Measurements from ENCODE around the gene COL27A1.

COL27A1 gene

DNA sequence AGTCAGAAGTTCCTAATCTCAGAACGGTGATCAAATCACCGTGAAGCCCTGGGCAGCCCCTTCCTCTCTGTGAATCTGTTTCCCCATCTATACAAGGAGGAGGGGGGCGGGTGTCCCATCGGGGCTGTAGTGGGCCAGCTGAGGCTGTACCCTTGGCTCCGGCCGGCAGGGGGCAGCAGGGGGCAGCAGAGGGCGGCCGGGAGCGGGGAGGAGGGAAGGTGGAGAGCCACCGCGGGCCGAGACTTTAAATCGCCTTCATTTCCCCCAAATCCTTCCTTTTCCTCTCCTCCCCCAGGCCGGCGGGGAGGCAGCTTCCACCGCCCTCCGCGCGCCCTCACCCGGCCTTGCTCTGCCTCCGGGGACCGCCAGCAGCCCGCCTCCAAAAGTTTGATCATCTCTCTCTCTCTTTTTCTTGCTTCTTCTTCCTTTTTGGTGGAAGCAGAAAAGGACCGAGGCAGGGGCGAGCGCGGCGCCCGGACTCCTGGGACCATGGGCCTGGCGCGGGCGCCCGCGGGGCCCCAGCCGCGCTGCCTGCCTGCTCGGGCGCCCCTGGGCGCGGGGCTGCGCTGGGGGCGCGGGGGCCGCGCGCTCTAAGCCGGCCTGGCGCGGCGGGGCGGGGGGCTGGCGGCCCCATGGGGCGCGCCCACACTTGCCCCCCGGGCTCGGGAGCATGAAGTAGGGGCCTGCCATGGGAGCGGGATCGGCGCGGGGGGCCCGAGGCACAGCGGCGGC, at the start of gene COL27A1:
COL27A1 (plus strand) TSS at position 275 of the 732 bp plus-strand sequence; CDS start at position 689, 414 bp downstream.
- peak within 1 kb of the TSS; percentile 73 for H3K4me3 ChIP-seq (ENCODE audit: low read depth, low read length)
- DNase-seq (ENCODE audit: low read depth, low spot score): no peak
- POLR2A ChIA-PET: interaction anchor here (0.7 to 0.8 kb wide), 2 partner anchors 15 to 21 kb away, joined by 3 to 4 read pairs; no protein-coding TSS in a partner anchor
- peak; percentile 98 for TF ChIP-seq CTCF (IDR thresholded peaks at IDR 0.05; ENCODE audit: insufficient read depth, low read length, missing control alignments)
- CTCF ChIA-PET: interaction anchor here (0.6 to 16.1 kb wide), 37 partner anchors 9 to 153 kb away, joined by 3 to 280 read pairs (median 7); no protein-coding TSS in a partner anchor

DNA sequence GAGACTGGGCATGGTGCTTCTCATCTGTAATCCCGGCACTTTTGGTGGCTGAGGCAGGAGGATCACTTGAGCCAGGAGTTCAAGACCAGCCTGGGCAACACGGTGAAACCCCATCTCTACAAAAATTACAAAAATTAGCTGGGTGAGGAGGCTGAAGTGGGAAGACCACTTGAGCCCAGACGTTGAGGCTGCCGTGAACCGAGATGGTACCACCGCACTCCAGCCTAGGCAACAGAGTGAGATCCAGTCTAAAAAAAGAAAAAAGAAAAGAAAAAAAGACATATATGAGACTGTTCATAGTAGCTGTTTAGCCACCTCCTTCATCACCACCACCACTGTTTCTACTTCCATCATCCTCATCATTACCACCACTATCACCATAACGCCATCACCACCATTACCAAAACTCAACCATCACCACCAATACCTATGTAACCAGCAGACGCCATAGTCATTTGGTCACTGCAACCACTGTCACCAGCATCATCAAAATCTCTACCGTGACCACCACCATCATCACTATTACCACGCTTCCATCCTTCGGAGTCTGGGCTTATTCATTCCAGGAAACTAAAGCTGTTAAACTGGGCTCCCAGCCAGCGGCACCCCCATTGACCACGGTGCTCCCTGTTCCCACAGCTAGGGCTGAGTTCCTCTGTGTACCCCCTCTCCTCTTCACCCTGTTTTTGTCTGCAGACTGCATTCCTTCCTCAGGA, 47.9 kb upstream of the COL27A1 start:
- TF ChIP-seq CTCF (IDR thresholded peaks at IDR 0.05; ENCODE audit: insufficient read depth, low read length, missing control alignments): no peak
- POLR2A ChIA-PET: interaction anchor here (1.0 kb wide), 1 partner anchor 183 kb away, joined by 7 read pairs; no protein-coding TSS in a partner anchor

DNA sequence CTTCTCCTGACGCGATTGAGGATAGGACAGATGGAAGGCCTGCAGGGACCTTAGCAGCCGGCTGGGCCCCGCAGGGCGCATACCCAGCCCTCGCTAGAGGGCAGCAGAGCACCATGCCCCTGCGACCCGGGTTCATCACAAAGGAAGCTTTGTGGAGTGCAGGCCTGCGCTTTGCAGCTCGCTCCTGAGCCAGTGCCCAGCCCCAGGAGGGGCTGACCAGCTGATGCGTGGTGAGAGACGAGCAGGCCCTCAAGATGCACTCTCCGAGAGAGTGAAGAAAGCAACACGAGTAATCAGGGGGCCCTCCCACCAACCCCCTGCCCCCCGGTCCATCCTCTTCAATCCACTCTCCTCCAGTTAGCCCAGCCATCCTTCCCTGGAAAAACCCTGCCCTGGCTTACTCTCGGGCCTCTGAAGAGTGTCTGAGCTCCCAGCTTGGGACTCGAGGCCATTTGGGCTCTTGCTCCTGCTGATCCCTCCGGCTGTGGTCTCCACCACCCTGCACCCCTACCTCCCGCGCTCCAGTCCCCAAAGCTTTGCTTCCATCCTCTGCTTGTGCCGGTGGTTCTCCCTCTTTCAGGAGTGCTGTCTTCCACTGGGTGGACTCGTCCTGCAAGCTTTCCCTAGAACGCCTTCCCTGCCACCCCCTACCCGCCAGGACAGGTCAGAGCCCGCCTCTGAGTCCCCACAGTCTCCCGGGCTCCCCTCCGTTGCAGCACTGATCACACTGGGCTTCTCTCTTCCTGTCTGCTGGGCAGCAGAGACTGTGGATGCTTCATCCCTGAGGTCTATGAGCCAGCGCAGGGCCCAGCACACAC, 47.1 kb upstream of the COL27A1 start:
- POLR2A ChIA-PET: interaction anchor here (1.0 kb wide), 1 partner anchor 183 kb away, joined by 7 read pairs; no protein-coding TSS in a partner anchor
- no peak overlapping the region for H3K4me3 ChIP-seq (ENCODE audit: low read depth, low read length)
- DNase-seq (ENCODE audit: low read depth, low spot score): no peak
- TF ChIP-seq CTCF (IDR thresholded peaks at IDR 0.05; ENCODE audit: insufficient read depth, low read length, missing control alignments): peak; percentile 97
- CTCF ChIA-PET: interaction anchor here (0.6 to 16.2 kb wide), 55 partner anchors 10 to 371 kb away, joined by 3 to 686 read pairs (median 7); partner anchors contain the start of genes AKNA, AMBP, COL27A1 and KIF12

More for the DNA sequence above, 47.9 kb upstream of the COL27A1 start:
- H3K4me3 ChIP-seq (ENCODE audit: low read depth, low read length): no peak overlapping the region
- DNase-seq (ENCODE audit: low read depth, low spot score): no peak
- CTCF ChIA-PET: interaction anchor here (0.7 to 16.2 kb wide), 50 partner anchors 10 to 370 kb away, joined by 3 to 686 read pairs (median 7); partner anchors contain the start of genes AKNA, COL27A1 and KIF12

DNA sequence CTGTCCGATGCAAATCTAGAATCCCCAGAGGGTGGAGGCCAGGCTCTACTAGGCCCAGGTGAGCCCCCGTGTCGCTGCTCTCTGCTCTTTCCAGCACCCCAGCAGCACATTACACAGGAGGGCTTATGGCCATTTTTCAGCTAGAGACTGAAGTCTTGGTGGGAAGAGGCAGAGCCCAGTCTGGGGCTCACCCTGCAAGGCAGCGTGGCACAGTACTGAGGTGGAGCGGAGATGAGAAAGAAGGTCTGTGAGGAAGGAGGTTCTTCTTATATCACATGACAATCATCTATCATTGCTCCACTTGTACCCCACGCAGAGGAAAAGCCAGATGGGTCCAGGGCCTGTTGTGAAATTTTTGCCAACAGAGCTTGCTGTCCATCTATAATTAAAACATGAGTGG, 46.2 kb upstream of the COL27A1 start:
- H3K4me3 ChIP-seq (ENCODE audit: low read depth, low read length): no peak overlapping the region
- TF ChIP-seq CTCF (IDR thresholded peaks at IDR 0.05; ENCODE audit: insufficient read depth, low read length, missing control alignments): no peak
- POLR2A ChIA-PET: no interaction called here
- no peak for DNase-seq (ENCODE audit: low read depth, low spot score)
- CTCF ChIA-PET: interaction anchor here (0.7 to 16.2 kb wide), 24 partner anchors 9 to 307 kb away, joined by 3 to 686 read pairs (median 14); partner anchors contain the start of genes AMBP, COL27A1 and KIF12

GRCh38 chr9:114110180-114110579, 45.2 kb upstream of the COL27A1 start:
- DNase-seq (ENCODE audit: low read depth, low spot score): peak; percentile 53
- TF ChIP-seq CTCF (IDR thresholded peaks at IDR 0.05; ENCODE audit: insufficient read depth, low read length, missing control alignments): no peak
- ChIA-PET POLR2A (no interaction called here), CTCF (interaction anchor here (0.6 to 16.2 kb wide), 18 partner anchors 8 to 273 kb away, joined by 3 to 686 read pairs (median 28); partner anchors contain the start of genes COL27A1 and KIF12)
- no peak overlapping the region for H3K4me3 ChIP-seq (ENCODE audit: low read depth, low read length)
